Measurements from ENCODE around the gene MEN1. TPM values are rescaled to one million over a fixed set of nuclear protein-coding genes. Genes with fewer than 3 reads are reported as not detected.

Gene MEN1
- total and polyA plus RNA-seq, 9 of the 15 experiments (the other 6 are each of a cell fraction or from before 2014, with no cell fraction given), result 3.4 to 57.2 (median 19.3) TPM

GRCh38 chr11:64844330-64845128 lies 34.2 kb upstream of the MEN1 start, which contains the start of gene CDC42BPG (continued):
- TF ChIP-seq, protein P1, sequence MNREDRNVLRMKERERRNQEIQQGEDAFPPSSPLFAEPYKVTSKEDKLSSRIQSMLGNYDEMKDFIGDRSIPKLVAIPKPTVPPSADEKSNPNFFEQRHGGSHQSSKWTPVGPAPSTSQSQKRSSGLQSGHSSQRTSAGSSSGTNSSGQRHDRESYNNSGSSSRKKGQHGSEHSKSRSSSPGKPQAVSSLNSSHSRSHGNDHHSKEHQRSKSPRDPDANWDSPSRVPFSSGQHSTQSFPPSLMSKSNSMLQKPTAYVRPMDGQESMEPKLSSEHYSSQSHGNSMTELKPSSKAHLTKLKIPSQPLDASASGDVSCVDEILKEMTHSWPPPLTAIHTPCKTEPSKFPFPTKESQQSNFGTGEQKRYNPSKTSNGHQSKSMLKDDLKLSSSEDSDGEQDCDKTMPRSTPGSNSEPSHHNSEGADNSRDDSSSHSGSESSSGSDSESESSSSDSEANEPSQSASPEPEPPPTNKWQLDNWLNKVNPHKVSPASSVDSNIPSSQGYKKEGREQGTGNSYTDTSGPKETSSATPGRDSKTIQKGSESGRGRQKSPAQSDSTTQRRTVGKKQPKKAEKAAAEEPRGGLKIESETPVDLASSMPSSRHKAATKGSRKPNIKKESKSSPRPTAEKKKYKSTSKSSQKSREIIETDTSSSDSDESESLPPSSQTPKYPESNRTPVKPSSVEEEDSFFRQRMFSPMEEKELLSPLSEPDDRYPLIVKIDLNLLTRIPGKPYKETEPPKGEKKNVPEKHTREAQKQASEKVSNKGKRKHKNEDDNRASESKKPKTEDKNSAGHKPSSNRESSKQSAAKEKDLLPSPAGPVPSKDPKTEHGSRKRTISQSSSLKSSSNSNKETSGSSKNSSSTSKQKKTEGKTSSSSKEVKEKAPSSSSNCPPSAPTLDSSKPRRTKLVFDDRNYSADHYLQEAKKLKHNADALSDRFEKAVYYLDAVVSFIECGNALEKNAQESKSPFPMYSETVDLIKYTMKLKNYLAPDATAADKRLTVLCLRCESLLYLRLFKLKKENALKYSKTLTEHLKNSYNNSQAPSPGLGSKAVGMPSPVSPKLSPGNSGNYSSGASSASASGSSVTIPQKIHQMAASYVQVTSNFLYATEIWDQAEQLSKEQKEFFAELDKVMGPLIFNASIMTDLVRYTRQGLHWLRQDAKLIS (CRISPR knock-in tag; IDR thresholded peaks at IDR 0.05), result no peak
- TF ChIP-seq SIRT6 (IDR thresholded peaks at IDR 0.05; ENCODE audit: low read depth, low read length) (no peak), ZSCAN29 (IDR thresholded peaks at IDR 0.05) (no peak), ETV6 (IDR thresholded peaks at IDR 0.05; ENCODE audit: borderline replicate concordance in 1 of 2, low read depth in 2 of 2, low read length in 1 of 2) (no peak), ETV6 (CRISPR knock-in tag; IDR thresholded peaks at IDR 0.05; ENCODE audit: borderline replicate concordance) (no peak), ZBTB5 (IDR thresholded peaks at IDR 0.05) (no peak), ADNP (tag; IDR thresholded peaks at IDR 0.05) (no peak), HIVEP1 (CRISPR knock-in tag; IDR thresholded peaks at IDR 0.05) (no peak), RAD21 (CRISPR knock-in tag; conservative IDR thresholded peaks at IDR 0.05 in 1 of 2, IDR thresholded peaks at IDR 0.05 in 1 of 2) (peak; percentile 39 to 45), RB1 (IDR thresholded peaks at IDR 0.05; ENCODE audit: low read depth) (peak; percentile 85), NFIC (IDR thresholded peaks at IDR 0.05) (peak; percentile 47; the same call in 1 of the 2 replicates), RBFOX2 (IDR thresholded peaks at IDR 0.05; ENCODE audit: low read depth, low read length) (peak; percentile 81), L3MBTL2 (IDR thresholded peaks at IDR 0.05) (peak; percentile 72), ZNF695 (CRISPR knock-in tag; IDR thresholded peaks at IDR 0.05) (no peak), BHLHE40 (IDR thresholded peaks at IDR 0.05; ENCODE audit: low read length) (peak; percentile 11; the same call in 1 of the 2 replicates), RNF2 (IDR thresholded peaks at IDR 0.05) (peak; percentile 9; the same call in 1 of the 2 replicates), RFX7 (CRISPR knock-in tag; IDR thresholded peaks at IDR 0.05) (no peak), TCFL5 (CRISPR knock-in tag; conservative IDR thresholded peaks at IDR 0.05) (no peak), ZNF507 (tag; conservative IDR thresholded peaks at IDR 0.05) (no peak), DPF2 (IDR thresholded peaks at IDR 0.05) (no peak)
- TF ChIP-seq, protein P2, sequence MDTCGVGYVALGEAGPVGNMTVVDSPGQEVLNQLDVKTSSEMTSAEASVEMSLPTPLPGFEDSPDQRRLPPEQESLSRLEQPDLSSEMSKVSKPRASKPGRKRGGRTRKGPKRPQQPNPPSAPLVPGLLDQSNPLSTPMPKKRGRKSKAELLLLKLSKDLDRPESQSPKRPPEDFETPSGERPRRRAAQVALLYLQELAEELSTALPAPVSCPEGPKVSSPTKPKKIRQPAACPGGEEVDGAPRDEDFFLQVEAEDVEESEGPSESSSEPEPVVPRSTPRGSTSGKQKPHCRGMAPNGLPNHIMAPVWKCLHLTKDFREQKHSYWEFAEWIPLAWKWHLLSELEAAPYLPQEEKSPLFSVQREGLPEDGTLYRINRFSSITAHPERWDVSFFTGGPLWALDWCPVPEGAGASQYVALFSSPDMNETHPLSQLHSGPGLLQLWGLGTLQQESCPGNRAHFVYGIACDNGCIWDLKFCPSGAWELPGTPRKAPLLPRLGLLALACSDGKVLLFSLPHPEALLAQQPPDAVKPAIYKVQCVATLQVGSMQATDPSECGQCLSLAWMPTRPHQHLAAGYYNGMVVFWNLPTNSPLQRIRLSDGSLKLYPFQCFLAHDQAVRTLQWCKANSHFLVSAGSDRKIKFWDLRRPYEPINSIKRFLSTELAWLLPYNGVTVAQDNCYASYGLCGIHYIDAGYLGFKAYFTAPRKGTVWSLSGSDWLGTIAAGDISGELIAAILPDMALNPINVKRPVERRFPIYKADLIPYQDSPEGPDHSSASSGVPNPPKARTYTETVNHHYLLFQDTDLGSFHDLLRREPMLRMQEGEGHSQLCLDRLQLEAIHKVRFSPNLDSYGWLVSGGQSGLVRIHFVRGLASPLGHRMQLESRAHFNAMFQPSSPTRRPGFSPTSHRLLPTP (IDR thresholded peaks at IDR 0.05; ENCODE audit: borderline replicate concordance, extremely low read depth, insufficient read length), result no peak
